Activated T-helper 9 cell treated with anti-CD3 and anti-CD28 coated beads, Interleukin-2, amount 50 U/mL, for 16 hours (primary cell): ENCODE measurements around the gene CDC42EP4.

Experiments used
- DNase-seq: peaks from one replicate; pipeline ENCODE4 v3.0.0-alpha.2; 2020; ENCODE audit warnings: low read depth

The CDC42EP4 gene

DNA sequence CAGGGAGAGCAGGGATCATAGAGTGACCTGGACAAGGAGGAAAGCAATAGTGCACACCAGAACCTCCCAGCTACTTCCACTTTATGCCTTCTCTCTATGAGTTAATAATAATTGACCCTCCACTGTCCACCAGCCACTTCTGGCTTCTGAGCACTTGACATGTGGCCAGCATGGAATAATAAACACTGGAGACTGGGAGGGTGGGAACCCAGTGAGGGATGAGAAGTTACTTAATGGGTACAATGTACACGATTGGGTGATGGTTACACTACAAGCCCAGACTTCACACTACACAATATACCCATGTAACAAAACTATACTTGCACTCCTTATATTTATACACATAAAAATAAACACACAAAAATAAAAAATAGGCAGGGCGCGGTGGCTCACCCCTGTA is 11.4 kb downstream of the CDC42EP4 start:
- no peak for DNase-seq

DNA sequence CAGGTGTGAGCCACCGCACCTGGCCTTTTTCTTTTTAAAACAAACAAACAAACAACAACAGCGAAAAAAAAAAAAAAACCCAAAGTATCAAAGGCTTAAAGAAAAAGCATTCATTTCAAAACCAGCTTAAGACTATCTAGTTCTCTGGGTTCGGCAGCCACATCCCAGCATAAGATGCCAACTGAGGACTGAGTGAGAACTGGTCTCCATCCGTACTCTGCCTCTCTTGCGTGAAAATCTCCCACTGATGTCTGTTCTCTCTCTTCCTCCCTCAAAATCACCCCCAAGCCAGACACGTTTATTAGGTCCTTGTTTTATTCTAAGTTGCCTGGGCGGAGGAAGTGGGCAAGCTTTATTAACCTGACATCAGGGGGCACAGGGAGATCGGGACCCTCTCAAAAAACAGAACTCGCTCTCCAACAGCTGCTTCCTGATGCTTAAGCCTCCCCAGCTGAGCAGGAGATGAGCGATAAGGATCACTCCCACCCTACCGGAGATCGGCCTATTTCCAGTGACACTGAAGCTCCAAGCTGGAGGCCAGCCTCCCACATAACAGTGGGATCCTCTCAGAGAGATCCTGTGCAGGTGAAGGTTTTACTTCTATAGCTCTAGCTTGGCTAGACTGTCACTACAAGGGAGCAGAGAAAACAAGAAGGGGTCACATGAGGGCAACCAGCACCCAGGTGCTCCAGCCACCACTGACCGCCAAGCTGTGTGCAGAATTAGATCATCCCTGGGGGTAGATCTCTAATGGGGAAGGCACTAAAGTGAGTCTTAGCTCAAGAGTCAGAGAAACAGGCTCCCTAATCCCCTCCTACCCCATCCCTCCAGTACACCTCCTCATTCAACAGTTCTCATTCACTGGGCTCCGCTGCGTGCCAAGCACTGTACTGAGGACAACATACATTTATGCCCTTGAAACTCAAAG is 13.6 kb downstream of the CDC42EP4 start:
- no peak for DNase-seq

DNA sequence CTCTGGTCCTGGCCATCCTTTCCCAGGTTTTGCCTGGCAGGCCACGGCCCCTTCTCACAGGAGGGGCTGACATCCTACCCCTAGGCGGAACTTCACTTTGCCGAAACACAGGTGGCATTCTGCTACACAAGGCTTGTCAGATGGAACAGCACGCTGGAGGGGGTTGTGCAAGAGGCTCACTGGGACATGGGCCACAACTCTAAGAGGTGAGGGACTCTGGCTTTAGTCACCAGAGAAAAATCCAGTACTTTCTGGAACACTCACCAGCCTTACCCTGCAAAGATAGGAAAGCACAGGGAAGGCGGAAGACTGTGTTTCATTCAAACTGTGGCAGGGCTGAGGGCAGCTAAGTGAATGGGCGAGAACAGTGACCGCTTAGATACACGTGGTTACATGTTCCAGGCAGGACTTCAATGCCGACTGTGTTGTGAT is 18.3 kb downstream of the CDC42EP4 start:
- DNase-seq = no peak

DNA sequence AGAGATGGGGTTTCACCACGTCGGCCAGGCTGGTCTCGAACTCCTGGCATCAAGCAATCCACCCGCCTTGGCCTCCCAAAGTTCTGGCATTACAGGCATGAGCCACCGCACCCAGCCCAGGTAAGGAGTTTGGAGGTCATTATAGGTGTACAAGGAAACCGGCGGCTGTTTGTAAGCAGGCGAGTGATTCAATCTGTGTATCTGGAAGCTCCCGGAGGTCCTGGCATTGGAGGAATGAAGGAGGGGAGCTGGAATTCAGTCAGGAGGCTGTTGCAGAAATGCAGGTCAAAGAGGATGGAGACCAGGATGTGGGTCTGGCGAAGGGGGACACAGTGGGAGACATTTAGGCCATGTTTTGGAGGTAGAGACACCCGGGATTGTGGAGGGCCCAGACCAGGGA is 18.8 kb downstream of the CDC42EP4 start:
- no peak for DNase-seq

DNA sequence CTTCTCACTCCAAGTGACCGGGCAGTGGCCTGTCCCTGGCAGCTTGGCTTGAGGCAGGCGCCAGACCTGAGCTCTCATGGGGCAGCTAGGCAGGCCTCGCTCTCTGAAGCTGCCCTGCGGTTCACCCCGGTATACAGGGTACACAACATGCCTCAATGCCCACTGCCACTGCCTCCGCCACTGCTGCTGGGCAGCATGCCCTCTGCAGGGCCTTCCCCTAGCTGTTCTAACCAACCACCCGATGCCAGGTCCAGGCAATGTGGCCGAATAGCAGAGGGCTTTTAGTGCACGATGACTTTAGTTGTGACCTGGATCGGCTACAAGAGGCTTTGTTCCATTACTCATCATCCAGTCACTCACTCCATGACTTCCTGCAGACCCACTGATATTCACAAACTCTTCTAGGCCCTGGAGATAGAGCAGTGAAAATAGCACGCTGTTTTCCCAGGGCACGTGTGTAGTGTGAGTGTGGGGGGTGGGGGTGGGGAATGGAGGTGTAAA is 19.7 kb downstream of the CDC42EP4 start:
- no peak for DNase-seq

DNA sequence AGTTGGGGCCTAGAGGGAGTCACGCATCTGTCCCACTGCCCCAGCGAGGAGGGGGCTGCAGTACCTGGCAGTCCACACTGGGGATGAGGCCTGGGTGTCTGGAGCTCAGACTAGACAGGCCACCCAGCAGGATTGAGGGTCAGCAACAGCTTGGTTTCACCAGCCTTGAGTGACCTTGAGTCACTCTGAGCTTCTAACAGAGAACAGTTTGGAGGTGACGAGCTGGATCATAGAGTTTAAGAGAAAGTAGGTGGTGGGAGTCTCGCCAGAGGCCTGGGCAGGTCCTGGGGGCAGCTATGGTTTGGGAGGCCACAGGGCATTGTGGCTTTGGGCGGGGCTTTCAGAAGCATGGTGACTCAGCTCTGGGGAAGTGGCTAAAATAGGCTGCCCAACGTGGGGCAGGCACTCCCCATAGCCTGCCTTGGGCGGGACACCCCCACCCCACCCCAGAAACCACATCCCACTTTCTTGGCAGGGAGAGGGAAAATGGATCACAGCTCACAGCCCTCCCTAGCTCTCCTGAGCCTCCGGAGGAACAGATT is 20.5 kb downstream of the CDC42EP4 start:
- DNase-seq = no peak

DNA sequence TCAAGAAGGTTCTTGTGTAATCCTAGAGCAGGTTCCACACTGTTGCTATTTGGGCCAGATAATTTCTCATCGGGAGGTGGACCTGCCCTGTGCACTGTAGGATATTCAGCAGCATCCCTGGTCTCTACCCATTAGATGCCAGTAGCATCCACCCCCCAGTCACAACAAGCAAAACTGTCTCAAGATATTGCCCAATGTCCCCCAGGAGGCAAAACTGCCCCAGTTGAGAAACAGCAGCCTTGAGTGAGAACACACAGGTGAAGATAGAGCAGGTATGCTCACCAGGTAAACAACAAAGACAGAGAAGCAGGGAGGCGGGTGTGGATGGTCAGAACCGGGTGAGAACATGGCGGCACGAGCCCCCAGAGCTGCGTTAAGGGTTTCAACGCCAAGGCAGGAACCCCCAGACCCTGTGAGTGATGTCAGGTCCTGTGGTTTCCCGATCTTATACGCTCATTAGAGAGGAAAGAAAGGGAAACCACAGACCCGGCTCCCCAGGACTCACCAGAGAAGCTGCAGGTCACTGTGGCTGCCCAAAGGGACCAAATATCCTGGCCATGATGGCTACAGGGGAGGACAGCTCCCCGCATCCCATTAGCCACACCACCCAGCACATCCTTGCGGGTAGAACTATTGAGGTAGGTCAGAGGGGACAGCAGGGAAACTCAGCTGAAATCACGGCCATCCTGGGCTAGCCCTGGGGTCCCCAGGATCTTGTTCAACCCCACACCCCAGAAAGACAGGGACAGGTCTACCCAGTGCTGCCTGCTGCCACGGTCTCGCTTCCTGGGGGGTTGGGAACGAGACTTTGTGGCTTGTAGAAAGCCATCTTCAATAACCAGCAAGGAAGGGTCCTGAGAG is 21.2 kb downstream of the CDC42EP4 start:
- DNase-seq = no peak

DNA sequence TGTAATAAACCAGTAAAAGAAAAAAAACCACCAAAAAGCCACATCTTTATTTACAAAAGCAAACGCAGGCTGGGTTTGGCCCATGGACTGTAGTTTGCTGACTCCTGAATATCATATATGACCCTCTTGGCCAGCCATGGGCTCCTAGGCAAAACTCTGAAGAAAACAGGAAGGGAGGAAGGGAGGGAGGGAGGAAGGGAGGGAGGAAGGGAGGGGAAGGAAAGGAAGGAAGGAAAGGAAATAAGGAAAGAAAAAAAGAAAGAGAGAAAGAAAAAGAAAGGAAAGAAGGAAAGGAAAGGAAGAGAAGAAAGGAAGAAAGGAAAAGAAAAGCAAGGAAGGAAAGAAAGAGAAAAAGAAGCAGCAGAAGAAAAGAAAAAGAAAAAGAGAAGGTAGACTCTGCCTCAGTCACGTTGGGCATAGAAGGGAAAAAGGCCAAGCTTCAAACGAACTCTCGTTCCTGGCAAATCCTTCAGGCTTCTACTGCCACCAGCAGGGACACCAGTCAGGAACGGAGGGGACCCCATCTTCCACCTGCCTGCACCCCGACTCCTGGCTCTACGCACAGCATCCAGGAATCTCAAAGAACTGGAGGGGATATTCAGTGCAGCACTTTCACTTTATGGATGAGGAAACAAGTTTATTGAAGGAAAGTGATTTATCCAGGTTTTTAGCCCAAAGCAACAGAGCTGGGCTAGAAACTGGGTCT is 22.1 kb downstream of the CDC42EP4 start:
- no peak for DNase-seq

DNA sequence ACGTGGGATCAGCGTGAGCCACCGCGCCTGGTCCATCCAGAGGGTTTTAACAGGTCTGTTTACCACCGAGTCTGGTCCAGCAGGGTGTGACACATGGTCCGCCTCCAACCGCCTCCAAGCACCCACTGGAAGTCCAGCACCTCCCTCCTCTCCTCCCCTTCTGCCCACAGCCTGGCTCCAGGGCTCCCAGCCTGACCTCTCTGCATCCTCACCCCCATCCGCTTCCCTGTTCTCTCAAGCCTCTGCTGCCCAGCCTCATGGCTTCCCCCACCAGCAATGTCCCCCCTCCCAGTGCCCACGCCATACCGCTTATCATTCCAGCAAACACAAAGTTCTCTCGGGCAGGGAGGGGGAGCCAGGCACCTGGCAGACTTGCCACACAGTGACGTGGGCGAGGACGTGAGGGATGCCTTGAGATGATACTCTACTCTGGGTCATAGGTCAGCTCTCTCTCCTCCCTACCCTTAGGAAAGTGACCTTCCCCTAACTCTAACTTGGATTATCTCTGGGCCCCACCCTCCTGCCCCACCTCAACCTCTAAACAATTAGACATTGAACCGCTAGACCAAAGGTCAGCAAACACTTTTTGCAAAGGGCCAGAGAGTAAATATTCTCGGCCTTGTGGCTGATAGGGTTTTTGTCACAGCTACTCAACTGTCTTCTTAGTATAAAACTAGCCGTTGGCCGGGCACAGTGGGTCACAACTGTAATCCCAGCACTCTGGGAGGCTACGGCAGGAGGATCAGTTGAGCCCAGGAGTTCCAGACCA is 23.1 kb downstream of the CDC42EP4 start:
- DNase-seq = no peak

DNA sequence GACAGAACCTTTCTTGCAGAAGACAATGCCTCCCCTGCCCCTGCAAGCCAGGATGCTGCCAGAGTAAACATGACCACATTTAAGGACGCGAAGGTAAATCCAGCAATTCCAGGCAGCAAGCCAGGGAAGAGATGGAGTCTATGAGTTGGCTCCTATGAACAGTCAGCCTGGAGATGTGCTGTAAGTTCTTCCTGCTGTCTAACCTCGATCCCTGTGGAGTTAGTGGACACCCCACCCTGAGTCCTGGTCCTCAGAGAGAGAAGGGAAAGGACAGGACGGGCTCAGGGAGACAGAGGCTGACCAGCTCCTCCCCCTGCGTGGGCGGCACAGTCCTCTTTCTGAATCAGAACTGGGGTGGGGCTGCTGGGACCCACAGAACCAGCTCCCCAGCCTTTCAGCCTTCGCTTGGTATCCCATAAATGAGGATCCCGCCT is 24.9 kb downstream of the CDC42EP4 start:
- no peak for DNase-seq

DNA sequence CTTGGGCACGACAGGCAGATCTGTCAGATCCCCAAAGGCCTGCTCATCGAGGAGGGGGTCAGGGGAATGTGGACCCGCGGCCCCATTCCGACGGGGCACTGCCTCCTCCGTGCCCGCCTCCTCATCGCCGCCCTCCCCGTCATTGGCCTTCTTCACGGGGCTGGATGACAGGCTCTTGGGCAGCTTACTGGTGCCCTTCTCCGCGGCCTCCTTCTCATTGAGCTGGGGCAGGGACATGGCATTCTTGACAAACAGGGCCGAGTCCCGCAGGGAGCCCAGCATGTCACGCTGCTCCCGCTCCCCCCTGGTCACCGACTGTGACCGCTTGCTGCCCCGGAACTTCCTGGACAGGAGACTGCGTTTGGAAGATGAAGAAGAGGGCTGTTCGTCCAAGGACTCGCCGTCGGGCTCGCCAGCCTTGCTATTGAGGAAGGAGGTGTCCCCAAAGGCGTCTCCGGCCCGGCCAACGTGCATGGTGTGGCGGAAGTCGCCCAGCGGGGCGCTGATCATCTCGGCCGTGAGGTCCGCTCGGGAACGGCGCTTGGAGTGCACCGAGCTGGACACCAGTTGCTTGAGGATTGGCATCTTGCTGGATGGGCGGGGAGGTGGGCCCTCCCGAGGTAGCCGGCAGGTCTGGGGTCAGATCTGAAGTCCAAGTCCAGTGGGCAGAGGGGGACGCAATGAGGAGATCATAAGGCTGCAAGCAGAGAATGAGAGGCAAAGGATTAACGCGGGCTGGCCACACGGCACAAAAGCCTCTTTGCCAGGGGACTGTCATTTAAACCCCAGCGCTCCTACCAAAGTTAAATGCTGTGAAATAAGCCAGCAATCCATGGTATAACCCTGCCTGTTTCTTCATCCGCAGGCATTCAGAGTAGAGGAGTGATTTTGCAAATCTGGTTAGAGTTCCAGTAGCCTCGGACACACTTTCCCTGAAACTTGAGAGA is 25.6 kb downstream of the CDC42EP4 start:
- DNase-seq = no peak

DNA sequence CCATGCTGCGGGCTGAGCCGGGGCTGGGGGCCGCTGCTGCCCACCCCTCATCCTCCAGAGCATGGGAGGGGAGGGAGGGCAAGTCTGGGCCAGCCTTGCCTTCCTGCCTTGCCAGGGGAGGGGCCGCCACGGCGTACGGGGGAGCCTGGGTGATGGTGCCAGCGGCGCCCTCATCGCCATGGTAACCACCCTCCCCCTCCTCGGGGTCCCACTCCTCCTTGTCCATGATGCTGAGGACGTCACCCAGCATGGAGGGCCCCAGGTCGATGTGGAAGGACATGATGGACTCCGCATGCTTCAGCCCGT is 26.2 kb downstream of the CDC42EP4 start:
- no peak for DNase-seq

DNA sequence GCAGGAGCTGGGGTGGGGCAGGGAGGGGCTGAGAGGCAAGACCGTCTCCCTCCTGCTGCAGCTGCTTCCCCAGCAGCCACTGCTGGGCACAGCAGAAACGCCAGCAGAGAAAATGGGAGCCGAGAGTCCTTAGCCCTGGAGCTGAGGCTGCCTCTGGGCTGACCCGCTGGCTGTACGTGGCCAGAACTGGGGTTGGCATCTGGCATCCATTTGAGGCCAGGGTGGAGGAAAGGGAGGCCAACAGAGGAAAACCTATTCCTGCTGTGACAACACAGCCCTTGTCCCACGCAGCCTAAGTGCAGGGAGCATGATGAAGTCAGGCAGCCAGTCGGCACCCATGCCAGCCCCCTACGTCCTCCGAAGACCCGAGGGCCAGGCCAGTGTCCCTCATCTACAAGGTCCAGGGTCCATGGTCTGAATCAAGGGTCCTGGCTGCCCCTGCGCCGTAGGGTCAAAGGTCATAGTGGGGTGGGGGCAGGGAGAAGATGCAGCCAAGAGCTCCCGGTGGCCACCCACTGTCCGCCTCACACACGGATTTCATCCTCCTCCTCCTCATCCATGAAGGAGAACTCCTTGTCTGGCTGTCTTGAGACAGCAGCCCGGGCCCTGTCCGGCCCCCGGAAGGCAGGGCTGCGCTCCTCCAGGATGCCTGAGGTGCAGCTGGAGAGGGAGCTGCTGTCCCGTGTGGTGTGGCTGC is 26.7 kb downstream of the CDC42EP4 start:
- no peak for DNase-seq

DNA sequence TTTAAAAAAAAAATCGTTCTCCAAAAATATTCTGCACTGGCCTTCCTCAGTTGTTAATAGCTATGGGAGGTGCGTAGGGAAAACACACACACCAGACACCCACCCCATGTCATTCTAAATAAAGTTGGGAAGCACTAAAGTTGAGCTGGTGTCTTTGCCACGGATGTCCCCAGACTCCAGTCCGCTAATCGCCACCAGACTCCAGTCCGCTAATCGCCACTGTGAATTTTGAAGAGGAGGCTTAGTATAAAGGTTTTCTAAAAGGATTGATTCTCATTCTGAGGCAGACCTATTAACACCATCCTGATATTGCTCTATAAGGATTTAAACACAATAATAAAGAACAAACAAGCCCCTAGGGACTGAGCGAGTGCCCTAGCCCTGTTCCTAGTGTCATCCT is 27.4 kb downstream of the CDC42EP4 start:
- DNase-seq = no peak

DNA sequence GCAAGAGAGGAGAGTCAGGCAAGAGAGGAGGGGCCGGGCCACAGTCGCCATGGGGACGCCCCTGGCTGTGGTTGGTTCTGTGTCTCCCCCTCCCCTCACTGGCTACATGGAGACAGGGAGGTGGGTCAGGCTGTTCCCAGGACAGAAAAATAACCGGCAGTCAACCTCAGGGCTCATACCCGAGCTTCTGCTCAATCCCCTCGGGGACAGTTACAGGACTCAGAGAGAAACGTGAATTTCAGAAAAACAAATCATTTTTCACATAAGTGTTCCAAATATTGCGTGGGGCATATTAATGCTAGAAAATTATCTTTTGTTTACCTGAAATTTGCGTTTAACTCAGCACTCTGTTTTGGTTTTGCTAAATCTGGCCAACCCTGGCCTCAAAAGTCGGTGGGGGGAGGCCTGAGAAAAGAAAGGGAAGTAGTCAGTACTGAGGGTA is 27.9 kb downstream of the CDC42EP4 start:
- DNase-seq = no peak

DNA sequence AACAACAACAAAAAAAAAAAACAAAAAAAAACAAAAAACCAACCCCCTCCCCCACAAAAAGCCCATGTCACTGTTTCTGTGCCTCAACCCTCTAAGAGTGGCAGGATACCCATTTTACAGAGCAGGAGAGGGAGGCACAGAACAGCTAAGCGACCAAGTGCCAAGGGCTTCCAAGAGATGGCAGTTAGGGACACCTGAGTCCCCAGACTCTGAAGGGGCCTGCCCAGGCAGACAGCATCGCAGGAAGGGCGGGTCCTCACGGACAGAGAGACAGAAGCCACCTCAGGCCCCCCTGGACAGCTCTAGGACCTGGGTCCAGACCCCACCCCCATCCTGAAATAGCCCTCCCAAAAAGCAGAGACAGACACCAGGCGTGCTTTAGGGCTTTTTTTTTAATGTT is 28.6 kb downstream of the CDC42EP4 start:
- no peak for DNase-seq

DNA sequence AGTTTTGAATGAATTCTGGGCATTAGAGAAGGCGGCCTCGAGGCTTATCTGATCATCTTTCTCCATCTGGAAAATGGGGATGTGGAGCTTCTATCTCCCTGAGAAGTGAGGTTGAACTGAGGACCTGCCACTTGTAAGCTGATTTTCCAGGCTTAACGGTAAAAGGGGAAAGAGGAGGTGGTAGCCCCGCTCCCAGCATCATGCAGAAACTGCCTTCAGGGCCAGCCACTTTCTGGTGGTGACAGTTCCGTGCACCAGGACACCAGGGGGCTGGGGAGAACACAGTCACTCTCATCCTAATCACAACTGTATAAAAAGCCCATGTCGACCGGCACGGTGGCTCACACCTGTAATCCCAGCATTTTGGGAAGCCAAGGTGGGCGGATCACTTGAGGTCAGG is 29.2 kb downstream of the CDC42EP4 start:
- no peak for DNase-seq

DNA sequence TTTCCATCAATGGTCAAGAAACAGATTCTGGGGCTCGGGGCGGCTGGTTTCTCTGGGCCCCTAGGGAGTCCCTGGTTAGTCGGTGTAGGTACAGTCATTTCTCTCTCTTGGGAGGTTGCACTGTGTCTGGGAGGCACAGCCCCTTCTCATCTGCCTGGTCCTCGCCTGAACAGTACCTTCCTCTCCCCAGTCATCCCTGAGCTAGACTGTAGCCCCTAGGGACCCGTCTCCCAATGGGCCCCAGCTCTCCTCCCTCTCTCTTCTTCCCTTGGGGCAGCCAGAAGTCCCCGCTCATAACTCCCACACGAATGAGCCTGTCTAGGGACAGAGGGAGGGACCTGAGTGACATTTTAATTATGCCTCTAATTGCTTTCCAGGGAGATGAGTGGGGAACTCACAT is 29.9 kb downstream of the CDC42EP4 start:
- no peak for DNase-seq

DNA sequence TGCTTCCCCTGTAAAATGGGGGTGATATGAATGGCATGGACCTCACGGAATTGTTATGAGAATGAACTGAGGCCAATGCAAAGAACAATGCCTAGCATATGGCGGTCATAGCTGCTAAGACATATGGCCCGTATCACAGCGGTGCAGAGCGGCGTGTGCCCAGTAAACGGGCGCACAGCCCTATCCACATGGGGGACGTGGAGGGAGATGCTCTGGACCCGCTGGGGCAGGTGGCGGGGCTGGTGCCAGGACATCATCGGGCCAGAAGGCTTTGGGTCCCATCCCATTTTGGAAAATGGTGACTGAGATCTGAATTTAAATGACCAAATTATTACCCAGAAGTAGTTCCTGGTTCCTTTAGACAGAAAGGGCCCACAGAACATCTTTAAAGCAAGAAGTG is 31.6 kb downstream of the CDC42EP4 start:
- no peak for DNase-seq
